K562 (cell line): ENCODE results near the gene SELENOW. TPM values are rescaled to one million over a fixed set of nuclear protein-coding genes. Genes with fewer than 3 reads are reported as not detected.
A peak's percentile ranks its signal among the peaks of the same experiment; 100 is the strongest.

ENCODE experiments used
- ARID2 ChIP-seq: fragments of 450-650 bp; IDR thresholded peaks from 2 replicates; pipeline ENCODE4 v1.6.1; 2017; ENCODE audit warnings: antibody characterized with exemption, mild to moderate bottlenecking
- KDM4B ChIP-seq, 2 experiments: fragments of 450-650 bp in 1 of 2; sonication (generic) in 1 of 2; IDR thresholded peaks; 2 replicates each; pipeline ENCODE4 v1.6.1; 2016 to 2017; ENCODE audit warnings: borderline replicate concordance in 2 of 2, antibody characterized with exemption in 1 of 2, low read depth in 1 of 2, mild to moderate bottlenecking in 1 of 2
- POLR2H ChIP-seq: IDR thresholded peaks from 2 replicates; pipeline ENCODE4 v1.6.1; 2016; ENCODE audit warnings: missing genetic modification characterization, low read depth, mild to moderate bottlenecking, control low read depth, missing compliant biosample characterization, moderate library complexity
- PURB ChIP-seq: sonication (generic); formaldehyde crosslinking; IDR thresholded peaks from 2 replicates; pipeline ENCODE4 v1.9.0; 2021; ENCODE audit warnings: low read depth, mild to moderate bottlenecking, missing genetic modification reagents
- RBFOX2 ChIP-seq: fragments of 200-400 bp; formaldehyde crosslinking; IDR thresholded peaks from 2 replicates; pipeline ENCODE4 v1.6.1; 2017; ENCODE audit warnings: low read depth, mild to moderate bottlenecking, low read length, moderate library complexity
- RCOR1 ChIP-seq, 2 experiments: IDR thresholded peaks; 2 replicates each; pipeline ENCODE4 v1.6.1; 2012; ENCODE audit warnings: low read depth in 2 of 2, low read length in 2 of 2, borderline replicate concordance in 1 of 2, improper control_type of control experiment in 1 of 2
- RFX5 ChIP-seq: IDR thresholded peaks from 2 replicates; pipeline ENCODE4 v1.6.1; 2011; ENCODE audit warnings: low read depth, mild to moderate bottlenecking, improper control_type of control experiment, low read length
- RUNX1 ChIP-seq: sonication (generic); IDR thresholded peaks from 2 replicates; pipeline ENCODE4 v1.6.1; 2016; ENCODE audit warnings: antibody characterized with exemption, low read depth
- SUPT5H ChIP-seq: fragments of 450-650 bp; IDR thresholded peaks from 2 replicates; pipeline ENCODE4 v1.6.1; 2016
- XRCC4 ChIP-seq: IDR thresholded peaks from one replicate; pipeline ENCODE4 v1.6.1; 2011; ENCODE audit not compliant: insufficient read depth, insufficient read length; ENCODE audit errors: extremely low read depth
- ZNF282 ChIP-seq: sonication (generic); formaldehyde crosslinking; IDR thresholded peaks from 2 replicates; pipeline ENCODE4 v1.8.1; 2023; ENCODE audit warnings: missing genetic modification reagents
- polyA plus RNA-seq, 8 experiments: library from polyadenylated mRNA; depleted of rRNA in 4 of 8; stranded (reverse) in 5 of 8; unstranded in 3 of 8; fragments of >200 nt; fragmentation: Nextera tagmentation in 2 of 8; fragmentation: Illumina TruSeq in 1 of 8; extraction: Ambion mirVana in 2 of 8; extraction: Trizol in 1 of 8; gene quantifications; 2 replicates each; pipeline versions ENCODE4 v1.2.1 to v1.2.3, GENCODE V29; 2011 to 2014; ENCODE audit warnings: inconsistent platforms in 1 of 8, missing spikeins in 1 of 8
- total RNA-seq, 7 experiments: library from RNA; depleted of rRNA in 6 of 7; stranded (reverse); fragments of >200 nt in 6 of 7; fragmentation: Illumina TruSeq in 2 of 7; extraction: Trizol in 2 of 7; gene quantifications; 2 replicates each; pipeline versions ENCODE4 v1.2.1 to v1.2.3, GENCODE V29; 2011 to 2021; ENCODE audit warnings: low replicate concordance in 1 of 7
- TF ChIP-seq, protein P1 (sequence below): fragments of 450-650 bp; IDR thresholded peaks from 2 replicates; pipeline ENCODE4 v1.7.0; 2016; ENCODE audit warnings: borderline replicate concordance
- TF ChIP-seq, protein P2 (sequence below): fragments of 450-650 bp; IDR thresholded peaks from 2 replicates; pipeline ENCODE4 v1.6.1; 2016; ENCODE audit warnings: antibody characterized with exemption
- TF ChIP-seq, protein P3 (sequence below): fragments of 450-650 bp; IDR thresholded peaks from 2 replicates; pipeline ENCODE4 v1.6.1; 2016
- TF ChIP-seq, protein P4 (sequence below): sonication (generic); formaldehyde crosslinking; IDR thresholded peaks from 2 replicates; pipeline ENCODE4 v1.8.0; 2022; ENCODE audit warnings: mild to moderate bottlenecking, missing genetic modification reagents
- TF ChIP-seq, protein P5 (sequence below): sonication (generic); formaldehyde crosslinking; IDR thresholded peaks from 2 replicates; pipeline ENCODE4 v1.8.0; 2022; ENCODE audit warnings: mild to moderate bottlenecking, missing genetic modification reagents

Gene SELENOW
- total and polyA plus RNA-seq, 9 of the 15 experiments (the other 6 are each of a cell fraction or from before 2014, with no cell fraction given): 91.9 to 279 (median 156) TPM

DNA sequence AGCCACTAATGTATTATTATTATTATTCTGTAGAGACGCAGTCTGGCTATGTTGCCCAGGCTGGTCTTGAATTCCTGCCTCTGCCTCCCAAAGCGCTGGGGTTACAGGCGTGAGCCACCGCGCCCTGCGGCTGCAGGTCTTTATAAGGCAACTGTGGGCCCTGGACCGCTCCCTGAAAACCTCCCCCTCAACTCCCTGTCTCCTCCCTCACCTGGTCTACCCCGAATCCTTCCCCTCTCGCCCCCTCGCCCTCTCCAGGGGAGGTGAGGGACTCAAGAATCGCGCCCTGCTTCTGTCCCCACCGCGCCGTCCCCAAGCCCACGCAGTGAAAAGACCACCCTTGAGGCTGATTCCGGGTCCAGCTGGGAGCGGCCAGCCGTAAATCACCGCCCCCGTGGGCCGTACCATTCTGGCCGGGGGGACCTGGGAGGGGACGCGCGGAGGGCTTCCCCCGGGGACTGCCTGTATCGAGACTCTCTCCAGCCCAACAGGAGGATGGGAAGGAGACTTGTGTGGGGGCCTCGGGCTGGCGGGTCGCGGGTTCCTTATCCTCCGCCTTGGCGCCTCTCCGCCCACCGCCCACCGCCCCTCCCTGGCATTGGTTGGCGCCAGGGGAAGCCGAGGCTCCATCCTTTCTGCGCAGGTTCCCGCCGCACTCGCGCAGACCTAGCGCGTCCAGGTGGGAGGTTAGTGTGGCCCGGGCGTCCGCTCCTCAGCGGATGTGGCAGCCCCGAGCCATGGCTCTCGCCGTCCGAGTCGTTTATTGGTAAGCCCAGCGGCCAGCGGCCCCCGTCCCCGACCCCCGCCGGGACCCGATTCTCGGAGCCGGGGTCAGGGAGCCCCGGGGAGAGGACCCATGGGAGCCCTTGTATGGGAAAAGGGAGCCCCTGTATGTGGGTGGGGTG is at the start of gene SELENOW (continued):
- TF ChIP-seq, protein P1, sequence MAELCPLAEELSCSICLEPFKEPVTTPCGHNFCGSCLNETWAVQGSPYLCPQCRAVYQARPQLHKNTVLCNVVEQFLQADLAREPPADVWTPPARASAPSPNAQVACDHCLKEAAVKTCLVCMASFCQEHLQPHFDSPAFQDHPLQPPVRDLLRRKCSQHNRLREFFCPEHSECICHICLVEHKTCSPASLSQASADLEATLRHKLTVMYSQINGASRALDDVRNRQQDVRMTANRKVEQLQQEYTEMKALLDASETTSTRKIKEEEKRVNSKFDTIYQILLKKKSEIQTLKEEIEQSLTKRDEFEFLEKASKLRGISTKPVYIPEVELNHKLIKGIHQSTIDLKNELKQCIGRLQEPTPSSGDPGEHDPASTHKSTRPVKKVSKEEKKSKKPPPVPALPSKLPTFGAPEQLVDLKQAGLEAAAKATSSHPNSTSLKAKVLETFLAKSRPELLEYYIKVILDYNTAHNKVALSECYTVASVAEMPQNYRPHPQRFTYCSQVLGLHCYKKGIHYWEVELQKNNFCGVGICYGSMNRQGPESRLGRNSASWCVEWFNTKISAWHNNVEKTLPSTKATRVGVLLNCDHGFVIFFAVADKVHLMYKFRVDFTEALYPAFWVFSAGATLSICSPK: no peak
- TF ChIP-seq KDM4B (IDR thresholded peaks at IDR 0.05; ENCODE audit: borderline replicate concordance in 2 of 2, low read depth in 1 of 2) (0 out of 4 replicates have a peak, but pooled peaks of 1 of the 2 experiments have one; percentile 25), XRCC4 (no peak), SUPT5H (peak; percentile 80), ZNF282 (CRISPR knock-in tag) (no peak), ARID2 (no peak), PURB (no peak), RCOR1 (IDR thresholded peaks at IDR 0.05; ENCODE audit: borderline replicate concordance in 1 of 2, low read depth in 2 of 2, low read length in 2 of 2) (0 out of 4 replicates have a peak, but pooled peaks of 1 of the 2 experiments have one; percentile 20), RFX5 (no peak), RBFOX2 (peak; percentile 94), RUNX1 (peak; percentile 19; the same call in 1 of the 2 replicates), POLR2H (peak; percentile 42; the same call in 1 of the 2 replicates)
- TF ChIP-seq, protein P2, sequence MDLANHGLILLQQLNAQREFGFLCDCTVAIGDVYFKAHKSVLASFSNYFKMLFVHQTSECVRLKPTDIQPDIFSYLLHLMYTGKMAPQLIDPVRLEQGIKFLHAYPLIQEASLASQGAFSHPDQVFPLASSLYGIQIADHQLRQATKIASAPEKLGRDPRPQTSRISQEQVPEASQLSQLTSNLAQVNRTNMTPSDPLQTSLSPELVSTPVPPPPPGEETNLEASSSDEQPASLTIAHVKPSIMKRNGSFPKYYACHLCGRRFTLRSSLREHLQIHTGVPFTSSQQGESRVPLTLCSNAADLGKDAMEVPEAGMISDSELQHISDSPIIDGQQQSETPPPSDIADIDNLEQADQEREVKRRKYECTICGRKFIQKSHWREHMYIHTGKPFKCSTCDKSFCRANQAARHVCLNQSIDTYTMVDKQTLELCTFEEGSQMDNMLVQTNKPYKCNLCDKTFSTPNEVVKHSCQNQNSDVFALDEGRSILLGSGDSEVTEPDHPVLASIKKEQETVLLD: peak; percentile 16
- TF ChIP-seq, protein P3, sequence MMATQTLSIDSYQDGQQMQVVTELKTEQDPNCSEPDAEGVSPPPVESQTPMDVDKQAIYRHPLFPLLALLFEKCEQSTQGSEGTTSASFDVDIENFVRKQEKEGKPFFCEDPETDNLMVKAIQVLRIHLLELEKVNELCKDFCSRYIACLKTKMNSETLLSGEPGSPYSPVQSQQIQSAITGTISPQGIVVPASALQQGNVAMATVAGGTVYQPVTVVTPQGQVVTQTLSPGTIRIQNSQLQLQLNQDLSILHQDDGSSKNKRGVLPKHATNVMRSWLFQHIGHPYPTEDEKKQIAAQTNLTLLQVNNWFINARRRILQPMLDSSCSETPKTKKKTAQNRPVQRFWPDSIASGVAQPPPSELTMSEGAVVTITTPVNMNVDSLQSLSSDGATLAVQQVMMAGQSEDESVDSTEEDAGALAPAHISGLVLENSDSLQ: peak; percentile 97
- TF ChIP-seq, protein P4, sequence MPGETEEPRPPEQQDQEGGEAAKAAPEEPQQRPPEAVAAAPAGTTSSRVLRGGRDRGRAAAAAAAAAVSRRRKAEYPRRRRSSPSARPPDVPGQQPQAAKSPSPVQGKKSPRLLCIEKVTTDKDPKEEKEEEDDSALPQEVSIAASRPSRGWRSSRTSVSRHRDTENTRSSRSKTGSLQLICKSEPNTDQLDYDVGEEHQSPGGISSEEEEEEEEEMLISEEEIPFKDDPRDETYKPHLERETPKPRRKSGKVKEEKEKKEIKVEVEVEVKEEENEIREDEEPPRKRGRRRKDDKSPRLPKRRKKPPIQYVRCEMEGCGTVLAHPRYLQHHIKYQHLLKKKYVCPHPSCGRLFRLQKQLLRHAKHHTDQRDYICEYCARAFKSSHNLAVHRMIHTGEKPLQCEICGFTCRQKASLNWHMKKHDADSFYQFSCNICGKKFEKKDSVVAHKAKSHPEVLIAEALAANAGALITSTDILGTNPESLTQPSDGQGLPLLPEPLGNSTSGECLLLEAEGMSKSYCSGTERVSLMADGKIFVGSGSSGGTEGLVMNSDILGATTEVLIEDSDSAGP (CRISPR knock-in tag): no peak
- TF ChIP-seq, protein P5, sequence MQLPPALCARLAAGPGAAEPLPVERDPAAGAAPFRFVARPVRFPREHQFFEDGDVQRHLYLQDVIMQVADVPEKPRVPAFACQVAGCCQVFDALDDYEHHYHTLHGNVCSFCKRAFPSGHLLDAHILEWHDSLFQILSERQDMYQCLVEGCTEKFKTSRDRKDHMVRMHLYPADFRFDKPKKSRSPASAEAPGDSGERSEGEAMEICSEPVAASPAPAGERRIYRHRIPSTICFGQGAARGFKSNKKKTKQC (CRISPR knock-in tag): no peak; the same call in 1 of the 2 replicates
